K562 (cell line): ENCODE data around the gene PDLIM7. TPM values are rescaled to one million over a fixed set of nuclear protein-coding genes. Genes with fewer than 3 reads are reported as not detected.
A peak's percentile ranks its signal among the peaks of the same experiment; 100 is the strongest.

Source experiments
- BCOR ChIP-seq: fragments of 450-650 bp; IDR thresholded peaks from 2 replicates; pipeline ENCODE4 v1.6.1; 2016
- CCNT2 ChIP-seq: IDR thresholded peaks from 2 replicates; pipeline ENCODE4 v1.6.1; 2011; ENCODE audit warnings: borderline replicate concordance, low read depth, mild to moderate bottlenecking, moderate library complexity, mixed read lengths, low read length; ENCODE audit not compliant: insufficient read length; ENCODE audit errors: extremely low read depth
- CREM ChIP-seq: IDR thresholded peaks from 2 replicates; pipeline ENCODE4 v1.6.1; 2014; ENCODE audit warnings: antibody characterized with exemption, low read depth
- FOSL1 ChIP-seq: fragments of 200-800 bp; sonication (Bioruptor generic); conservative IDR thresholded peaks from 2 replicates; pipeline ENCODE4 v1.6.1; 2016; ENCODE audit warnings: missing genetic modification characterization, missing compliant biosample characterization
- FOXP1 ChIP-seq: sonication (generic); formaldehyde crosslinking; IDR thresholded peaks from 2 replicates; pipeline ENCODE4 v1.8.0; 2022; ENCODE audit warnings: mild to moderate bottlenecking, missing genetic modification reagents
- HNRNPUL1 ChIP-seq: fragments of 200-400 bp; formaldehyde crosslinking; IDR thresholded peaks from 2 replicates; pipeline ENCODE4 v1.6.1; 2017; ENCODE audit warnings: low read length
- NCOA2 ChIP-seq, 2 experiments: fragments of 450-650 bp; IDR thresholded peaks; 2 replicates each; pipeline ENCODE4 v1.6.1; 2018; ENCODE audit warnings: mild to moderate bottlenecking in 2 of 2, moderate library complexity in 1 of 2; ENCODE audit not compliant: partially characterized antibody in 2 of 2
- NKRF ChIP-seq: fragments of 450-650 bp; IDR thresholded peaks from 2 replicates; pipeline ENCODE4 v1.6.1; 2016; ENCODE audit warnings: borderline replicate concordance
- NR0B1 ChIP-seq: fragments of 450-650 bp; IDR thresholded peaks from one replicate; pipeline ENCODE4 v1.6.1; 2018; ENCODE audit warnings: mild to moderate bottlenecking, moderate library complexity; ENCODE audit not compliant: partially characterized antibody
- PPARD ChIP-seq: fragments of 250-450 bp; sonication (Bioruptor Pico); IDR thresholded peaks from 2 replicates; pipeline ENCODE4 v1.8.0; 2022; ENCODE audit warnings: inconsistent platforms, mild to moderate bottlenecking, moderate library complexity
- RBM25 ChIP-seq: fragments of 200-400 bp; formaldehyde crosslinking; IDR thresholded peaks from 2 replicates; pipeline ENCODE4 v1.6.1; 2018; ENCODE audit warnings: low read length, low read depth, moderate library complexity; ENCODE audit not compliant: severe bottlenecking
- RFX5 ChIP-seq: IDR thresholded peaks from 2 replicates; pipeline ENCODE4 v1.6.1; 2011; ENCODE audit warnings: low read depth, mild to moderate bottlenecking, improper control_type of control experiment, low read length
- SMARCE1 ChIP-seq: fragments of 450-650 bp; IDR thresholded peaks from 2 replicates; pipeline ENCODE4 v1.7.1; 2016; ENCODE audit warnings: mild to moderate bottlenecking
- STAT6 ChIP-seq: sonication (generic); formaldehyde crosslinking; IDR thresholded peaks from 2 replicates; pipeline ENCODE4 v1.8.1; 2023; ENCODE audit warnings: mild to moderate bottlenecking, missing genetic modification reagents
- TAF9B ChIP-seq: fragments of 450-650 bp; IDR thresholded peaks from 2 replicates; pipeline ENCODE4 v1.6.1; 2018; ENCODE audit warnings: mild to moderate bottlenecking; ENCODE audit not compliant: partially characterized antibody
- TAL1 ChIP-seq: fragments of 450-650 bp; IDR thresholded peaks from 2 replicates; pipeline ENCODE4 v1.6.1; 2016; ENCODE audit warnings: mild to moderate bottlenecking
- TEAD1 ChIP-seq, 2 experiments: fragments of 450-650 bp in 1 of 2; sonication (generic) in 1 of 2; formaldehyde crosslinking; IDR thresholded peaks; 2 replicates each; pipeline versions ENCODE4 v1.4.0 to v1.8.0; 2020 to 2022; ENCODE audit warnings: mild to moderate bottlenecking in 2 of 2, missing genetic modification reagents in 1 of 2
- TEAD4 ChIP-seq, 2 experiments: sonication (generic) in 1 of 2; formaldehyde crosslinking in 1 of 2; IDR thresholded peaks; 2 replicates each; pipeline versions ENCODE4 v1.6.1 to v1.8.0; 2012 to 2022; ENCODE audit warnings: borderline replicate concordance in 1 of 2, inconsistent platforms in 1 of 2, low read length in 1 of 2, mild to moderate bottlenecking in 1 of 2, missing genetic modification reagents in 1 of 2
- ZNF140 ChIP-seq: fragments of 250-450 bp; sonication (Bioruptor Pico); IDR thresholded peaks from 2 replicates; pipeline ENCODE4 v1.8.0; 2021; ENCODE audit warnings: moderate library complexity, mild to moderate bottlenecking, inconsistent platforms
- ZNF398 ChIP-seq: fragments of 250-450 bp; sonication (Bioruptor Pico); IDR thresholded peaks from 2 replicates; pipeline ENCODE4 v1.8.0; 2021; ENCODE audit warnings: moderate library complexity, mild to moderate bottlenecking, inconsistent platforms
- ZNF445 ChIP-seq: fragments of 250-450 bp; sonication (Bioruptor Pico); IDR thresholded peaks from 2 replicates; pipeline ENCODE4 v1.4.0; 2020; ENCODE audit warnings: low read depth, mild to moderate bottlenecking, moderate library complexity
- ZNF764 ChIP-seq: fragments of 250-450 bp; sonication (Bioruptor Pico); IDR thresholded peaks from 2 replicates; pipeline ENCODE4 v1.4.0; 2020; ENCODE audit warnings: low read depth, mild to moderate bottlenecking, moderate library complexity
- polyA plus RNA-seq, 8 experiments: library from polyadenylated mRNA; depleted of rRNA in 4 of 8; stranded (reverse) in 5 of 8; unstranded in 3 of 8; fragments of >200 nt; fragmentation: Nextera tagmentation in 2 of 8; fragmentation: Illumina TruSeq in 1 of 8; extraction: Ambion mirVana in 2 of 8; extraction: Trizol in 1 of 8; gene quantifications; 2 replicates each; pipeline versions ENCODE4 v1.2.1 to v1.2.3, GENCODE V29; 2011 to 2014; ENCODE audit warnings: inconsistent platforms in 1 of 8, missing spikeins in 1 of 8
- total RNA-seq, 7 experiments: library from RNA; depleted of rRNA in 6 of 7; stranded (reverse); fragments of >200 nt in 6 of 7; fragmentation: Illumina TruSeq in 2 of 7; extraction: Trizol in 2 of 7; gene quantifications; 2 replicates each; pipeline versions ENCODE4 v1.2.1 to v1.2.3, GENCODE V29; 2011 to 2021; ENCODE audit warnings: low replicate concordance in 1 of 7

The PDLIM7 gene
- total and polyA plus RNA-seq, 9 of the 15 experiments (the other 6 are each of a cell fraction or from before 2014, with no cell fraction given), result 2.1 to 124 (median 32.6) TPM

- TF ChIP-seq STAT6 (CRISPR knock-in tag), result no peak
- TF ChIP-seq NR0B1, result no peak
- no peak for TF ChIP-seq CCNT2
- TF ChIP-seq BCOR, result no peak
- no peak for TF ChIP-seq FOXP1
- TF ChIP-seq NCOA2 (IDR thresholded peaks at IDR 0.05; ENCODE audit: partially characterized antibody in 2 of 2), result no peak
- peak; percentile 81 for TF ChIP-seq TEAD4 (IDR thresholded peaks at IDR 0.05; ENCODE audit: low read length)
- TF ChIP-seq TEAD4 (CRISPR knock-in tag; IDR thresholded peaks at IDR 0.05; ENCODE audit: borderline replicate concordance), result no peak
- TF ChIP-seq TEAD1 (CRISPR knock-in tag; IDR thresholded peaks at IDR 0.05), result no peak
- TF ChIP-seq SMARCE1, result peak; percentile 58; the same call in 1 of the 2 replicates
- TF ChIP-seq FOSL1, result no peak
- TF ChIP-seq RBM25, result no peak
- no peak for TF ChIP-seq NKRF
- TF ChIP-seq RFX5, result no peak
- no peak for TF ChIP-seq ZNF398 (CRISPR knock-in tag)
- TF ChIP-seq ZNF445 (CRISPR knock-in tag), result no peak
- peak; percentile 49; the same call in 1 of the 2 replicates for TF ChIP-seq CREM
- no peak for TF ChIP-seq ZNF140 (CRISPR knock-in tag)
- TF ChIP-seq PPARD (CRISPR knock-in tag), result no peak
- TF ChIP-seq ZNF764 (CRISPR knock-in tag), result no peak
- no peak for TF ChIP-seq TAF9B
- peak; percentile 79 for TF ChIP-seq TAL1
- TF ChIP-seq HNRNPUL1, result no peak
Observed at GRCh38 chr5:177508837-177509236, 11.4 kb upstream of the PDLIM7 start (continued).
